Mucosa of rectum (tissue), 2 donors: ENCODE measurements around the gene SLC6A4.
"Not testable (repeated sequence)": the region's sequence is repeated elsewhere in the genome, so short reads cannot be mapped to it uniquely, and the experiment has no call there.

ENCODE experiments used
- H3K27ac ChIP-seq, 2 donors: one replicate each; pipeline ENCODE4 v1.7.0; 2013; ENCODE audit warnings: inconsistent platforms in 2 of 2, low read depth in 2 of 2, low read length in 2 of 2
- H3K27me3 ChIP-seq, 2 donors: one replicate each; pipeline ENCODE4 v1.7.0; 2013; ENCODE audit warnings: low read length in 2 of 2; ENCODE audit not compliant: control insufficient read depth in 2 of 2, insufficient read depth in 2 of 2
- H3K36me3 ChIP-seq, 2 donors: one replicate each; pipeline ENCODE4 v1.7.0; 2013; ENCODE audit warnings: low read length in 2 of 2; ENCODE audit not compliant: control insufficient read depth in 2 of 2, insufficient read depth in 2 of 2
- H3K4me1 ChIP-seq, 2 donors: one replicate each; pipeline ENCODE4 v1.7.0; 2013; ENCODE audit warnings: low read length in 2 of 2, mild to moderate bottlenecking in 1 of 2; ENCODE audit not compliant: control insufficient read depth in 2 of 2, insufficient read depth in 2 of 2
- H3K4me3 ChIP-seq, 2 donors: one replicate each; pipeline ENCODE4 v1.7.0; 2013; ENCODE audit warnings: low read length in 2 of 2
- H3K9ac ChIP-seq, 2 donors: one replicate each; pipeline ENCODE4 v1.7.0; 2013; ENCODE audit warnings: low read length in 2 of 2, low read depth in 1 of 2, mild to moderate bottlenecking in 1 of 2
- H3K9me3 ChIP-seq, 2 donors: one replicate each; pipeline ENCODE4 v1.7.0; 2013; ENCODE audit warnings: low read length in 2 of 2; ENCODE audit not compliant: control insufficient read depth in 2 of 2
- donor health status: healthy.
- donor health status: Normal muscosa, but diverticular disease.

The SLC6A4 gene

GRCh38 chr17:30165147-30165546 is 70.3 kb downstream of the SLC6A4 start:
- no peak overlapping the region for H3K9ac ChIP-seq
- no peak overlapping the region for H3K27ac ChIP-seq
- peaks cover 0 to 8% of the 10 kb centered on the region in 2 donors for H3K36me3 ChIP-seq
- H3K4me3 ChIP-seq = no peak overlapping the region
- no peaks in the 10 kb centered on the region for H3K4me1 ChIP-seq
- no peaks in the 10 kb centered on the region for H3K27me3 ChIP-seq
- H3K9me3 ChIP-seq = no peaks in the 10 kb centered on the region

GRCh38 chr17:30164531-30164930 is 71.0 kb downstream of the SLC6A4 start:
- peaks cover 0 to 8% of the 10 kb centered on the region in 2 donors for H3K36me3 ChIP-seq
- H3K27ac ChIP-seq = no peak overlapping the region
- H3K9ac ChIP-seq = no peak overlapping the region
- H3K9me3 ChIP-seq = no peaks in the 10 kb centered on the region
- no peaks in the 10 kb centered on the region for H3K4me1 ChIP-seq
- H3K4me3 ChIP-seq = no peak overlapping the region
- no peaks in the 10 kb centered on the region for H3K27me3 ChIP-seq

- Histone ChIP-seq H3K4me3 (no peak overlapping the region), H3K27ac (no peak overlapping the region), H3K9ac (no peak overlapping the region)
These were observed 73.9 kb downstream of the SLC6A4 start for GRCh38 chr17:30161601-30162000.

GRCh38 chr17:30160419-30161172 is 74.9 kb downstream of the SLC6A4 start:
- no peak overlapping the region for H3K4me3 ChIP-seq
- H3K9ac ChIP-seq = no peak overlapping the region
- no peaks in the 10 kb centered on the region for H3K27me3 ChIP-seq
- H3K9me3 ChIP-seq = no peaks in the 10 kb centered on the region
- H3K4me1 ChIP-seq = no peaks in the 10 kb centered on the region
- H3K36me3 ChIP-seq = peaks cover 3 to 8% of the 10 kb centered on the region in 2 donors
- no peak overlapping the region for H3K27ac ChIP-seq

More at GRCh38 chr17:30161601-30162000, 73.9 kb downstream of the SLC6A4 start:
- H3K27me3 ChIP-seq = no peaks in the 10 kb centered on the region
- no peaks in the 10 kb centered on the region for H3K9me3 ChIP-seq
- H3K4me1 ChIP-seq = no peaks in the 10 kb centered on the region
- peaks cover 3 to 8% of the 10 kb centered on the region in 2 donors for H3K36me3 ChIP-seq

- no peak overlapping the region for H3K27ac ChIP-seq
- H3K9ac ChIP-seq = no peak overlapping the region
- H3K9me3 ChIP-seq = no peaks in the 10 kb centered on the region
- H3K4me3 ChIP-seq = no peak overlapping the region
- H3K27me3 ChIP-seq = no peaks in the 10 kb centered on the region
- H3K36me3 ChIP-seq = peaks cover 3% of the 10 kb centered on the region in 2 donors
- no peaks in the 10 kb centered on the region for H3K4me1 ChIP-seq
These were observed 76.4 kb downstream of the SLC6A4 start for GRCh38 chr17:30158896-30159625.

- Histone ChIP-seq H3K4me3 (no peak overlapping the region), H3K27me3 (no peaks in the 10 kb centered on the region), H3K36me3 (peaks cover 4 to 7% of the 10 kb centered on the region in 2 donors), H3K9ac (no peak overlapping the region), H3K9me3 (no peaks in the 10 kb centered on the region), H3K4me1 (no peaks in the 10 kb centered on the region), H3K27ac (no peak overlapping the region)
These were observed 80.1 kb downstream of the SLC6A4 start for GRCh38 chr17:30155389-30155788.

- Histone ChIP-seq H3K4me3 (no peak overlapping the region), H3K9ac (no peak overlapping the region)
These were observed 82.0 kb downstream of the SLC6A4 start for GRCh38 chr17:30153463-30153862.

GRCh38 chr17:30151471-30151870 is 84.0 kb downstream of the SLC6A4 start:
- H3K27ac ChIP-seq = no peak overlapping the region
- no peaks in the 10 kb centered on the region for H3K27me3 ChIP-seq
- peaks cover 4% of the 10 kb centered on the region in 2 donors for H3K36me3 ChIP-seq

More at GRCh38 chr17:30153463-30153862, 82.0 kb downstream of the SLC6A4 start:
- H3K27ac ChIP-seq = no peak overlapping the region
- no peaks in the 10 kb centered on the region for H3K9me3 ChIP-seq
- no peaks in the 10 kb centered on the region for H3K27me3 ChIP-seq
- H3K4me1 ChIP-seq = no peaks in the 10 kb centered on the region
- H3K36me3 ChIP-seq = peaks cover 4% of the 10 kb centered on the region in 2 donors

GRCh38 chr17:30148376-30148775 is 87.1 kb downstream of the SLC6A4 start:
- no peaks in the 10 kb centered on the region for H3K27me3 ChIP-seq
- H3K9ac ChIP-seq = no peak overlapping the region
- no peak overlapping the region for H3K27ac ChIP-seq

More at GRCh38 chr17:30151471-30151870, 84.0 kb downstream of the SLC6A4 start:
- Histone ChIP-seq H3K4me3 (no peak overlapping the region), H3K9ac (no peak overlapping the region), H3K4me1 (no peaks in the 10 kb centered on the region), H3K9me3 (no peaks in the 10 kb centered on the region)

GRCh38 chr17:30147860-30148259 is 87.6 kb downstream of the SLC6A4 start:
- not testable (repeated sequence) for H3K4me1 ChIP-seq, H3K36me3 ChIP-seq, H3K9ac ChIP-seq, H3K9me3 ChIP-seq, H3K27ac ChIP-seq, H3K27me3 ChIP-seq, H3K4me3 ChIP-seq

More at GRCh38 chr17:30148376-30148775, 87.1 kb downstream of the SLC6A4 start:
- Histone ChIP-seq H3K36me3 (peaks cover 0 to 2% of the 10 kb centered on the region in 2 donors), H3K4me3 (no peak overlapping the region), H3K4me1 (no peaks in the 10 kb centered on the region), H3K9me3 (no peaks in the 10 kb centered on the region)
